22Rv1 (cell line): Measurements from ENCODE around the gene IL2RA.

Experiments used
- ZFX ChIP-seq: fragments of 450-650 bp; IDR thresholded peaks from 2 replicates; pipeline ENCODE4 v1.6.1; 2017; ENCODE audit warnings: antibody characterized with exemption, borderline replicate concordance
- TF ChIP-seq, protein P1 (sequence below): fragments of 450-650 bp; IDR thresholded peaks from 2 replicates; pipeline ENCODE4 v1.5.1; 2017; ENCODE audit warnings: mild to moderate bottlenecking

DNA sequence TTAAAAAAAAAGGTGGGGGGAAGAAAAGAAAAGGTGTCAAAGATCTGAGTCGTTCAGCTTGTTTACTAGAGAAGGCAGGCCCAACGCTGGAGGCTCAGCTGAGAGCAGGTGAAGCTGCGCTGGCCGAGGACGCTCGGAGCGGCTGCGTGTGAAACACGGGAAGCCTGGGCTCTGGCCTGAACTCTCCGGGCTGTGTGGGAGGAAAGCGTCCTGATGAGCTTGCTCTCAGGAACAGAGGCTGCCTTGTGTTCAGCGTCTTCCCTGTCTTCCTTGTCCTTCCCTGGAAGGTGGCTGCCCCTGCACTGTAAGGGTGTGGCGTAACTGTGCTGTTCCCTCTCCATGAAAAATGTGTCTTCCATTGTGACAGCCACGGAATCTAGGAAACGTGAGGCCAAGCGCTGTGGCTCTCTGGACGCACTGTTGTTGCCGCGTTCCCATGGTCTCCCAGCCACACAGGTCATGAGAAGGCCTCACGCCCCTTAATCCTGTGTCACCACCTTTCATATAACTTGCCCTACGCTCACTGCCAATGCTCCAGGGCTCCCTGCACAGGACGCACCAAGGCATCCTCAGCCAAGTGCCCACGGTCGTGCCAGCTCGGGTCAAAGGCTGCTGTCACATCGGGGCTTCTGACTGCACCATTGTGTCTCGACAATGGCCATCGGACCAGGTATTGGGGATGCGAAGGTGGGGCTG, 100.6 kb downstream of the IL2RA start:
- TF ChIP-seq, protein P1, sequence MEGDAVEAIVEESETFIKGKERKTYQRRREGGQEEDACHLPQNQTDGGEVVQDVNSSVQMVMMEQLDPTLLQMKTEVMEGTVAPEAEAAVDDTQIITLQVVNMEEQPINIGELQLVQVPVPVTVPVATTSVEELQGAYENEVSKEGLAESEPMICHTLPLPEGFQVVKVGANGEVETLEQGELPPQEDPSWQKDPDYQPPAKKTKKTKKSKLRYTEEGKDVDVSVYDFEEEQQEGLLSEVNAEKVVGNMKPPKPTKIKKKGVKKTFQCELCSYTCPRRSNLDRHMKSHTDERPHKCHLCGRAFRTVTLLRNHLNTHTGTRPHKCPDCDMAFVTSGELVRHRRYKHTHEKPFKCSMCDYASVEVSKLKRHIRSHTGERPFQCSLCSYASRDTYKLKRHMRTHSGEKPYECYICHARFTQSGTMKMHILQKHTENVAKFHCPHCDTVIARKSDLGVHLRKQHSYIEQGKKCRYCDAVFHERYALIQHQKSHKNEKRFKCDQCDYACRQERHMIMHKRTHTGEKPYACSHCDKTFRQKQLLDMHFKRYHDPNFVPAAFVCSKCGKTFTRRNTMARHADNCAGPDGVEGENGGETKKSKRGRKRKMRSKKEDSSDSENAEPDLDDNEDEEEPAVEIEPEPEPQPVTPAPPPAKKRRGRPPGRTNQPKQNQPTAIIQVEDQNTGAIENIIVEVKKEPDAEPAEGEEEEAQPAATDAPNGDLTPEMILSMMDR, result no peak
- TF ChIP-seq ZFX, result no peak
